Measurements from ENCODE around the gene RELB.
A peak's percentile ranks its signal among the peaks of the same experiment; 100 is the strongest.

Gene RELB

GRCh38 chr19:45079911-45080370 is 78.7 kb downstream of the RELB start:
- DNase-seq (ENCODE audit: low spot score), result peak; percentile 10

GRCh38 chr19:45082170-45082569 is 80.9 kb downstream of the RELB start:
- DNase-seq (ENCODE audit: low spot score), result no peak

GRCh38 chr19:45086480-45086879 is 85.2 kb downstream of the RELB start:
- no peak for DNase-seq (ENCODE audit: low spot score)

DNA sequence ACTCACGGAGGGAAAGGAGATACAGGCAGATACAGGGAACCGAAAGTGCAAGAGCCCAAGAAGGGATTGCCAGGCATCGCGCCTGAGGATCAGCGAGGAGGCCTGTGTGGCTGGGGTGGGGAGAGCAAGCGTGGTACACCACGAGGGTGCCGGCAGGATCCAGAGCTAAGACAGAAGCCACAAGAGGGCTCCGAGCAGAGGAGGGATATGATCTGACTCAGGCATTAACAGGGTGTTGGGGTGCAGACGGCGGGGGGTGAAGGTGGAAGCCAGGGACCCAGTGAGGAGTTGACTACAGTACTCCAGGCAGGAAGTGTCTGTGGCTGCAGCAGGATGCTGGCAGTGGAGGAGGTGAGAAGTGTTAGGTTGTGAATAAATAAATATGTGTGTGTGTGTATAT is 86.3 kb downstream of the RELB start:
- DNase-seq (ENCODE audit: low spot score), result no peak
